Measurements from ENCODE around the gene PRR7.

The PRR7 gene

GRCh38 chr5:177501874-177502678 is 55.5 kb downstream of the PRR7 start:
- no peak for DNase-seq (ENCODE audit: low read depth)
- TF ChIP-seq CTCF (IDR thresholded peaks at IDR 0.05; ENCODE audit: low read length, missing control alignments), result no peak
- H3K4me3 ChIP-seq (replicated peaks; ENCODE audit: low read depth, low read length), result no peak overlapping the region

- DNase-seq (ENCODE audit: low read depth), result no peak
- no peak overlapping the region for H3K4me3 ChIP-seq (replicated peaks; ENCODE audit: low read depth, low read length)
- no peak for TF ChIP-seq CTCF (IDR thresholded peaks at IDR 0.05; ENCODE audit: low read length, missing control alignments)
Measured at GRCh38 chr5:177502886-177503285, 56.3 kb downstream of the PRR7 start.

- DNase-seq (ENCODE audit: low read depth), result no peak
- TF ChIP-seq CTCF (IDR thresholded peaks at IDR 0.05; ENCODE audit: low read length, missing control alignments), result no peak
- no peak overlapping the region for H3K4me3 ChIP-seq (replicated peaks; ENCODE audit: low read depth, low read length)
Measured at GRCh38 chr5:177503351-177504085, 56.9 kb downstream of the PRR7 start.

GRCh38 chr5:177504086-177505056 is 57.8 kb downstream of the PRR7 start:
- no peak for TF ChIP-seq CTCF (IDR thresholded peaks at IDR 0.05; ENCODE audit: low read length, missing control alignments)
- H3K4me3 ChIP-seq (replicated peaks; ENCODE audit: low read depth, low read length), result no peak overlapping the region
- DNase-seq (ENCODE audit: low read depth), result no peak

- no peak for TF ChIP-seq CTCF (IDR thresholded peaks at IDR 0.05; ENCODE audit: low read length, missing control alignments)
- no peak overlapping the region for H3K4me3 ChIP-seq (replicated peaks; ENCODE audit: low read depth, low read length)
Measured at GRCh38 chr5:177505075-177505474, 58.5 kb downstream of the PRR7 start.

More at GRCh38 chr5:177505075-177505474, 58.5 kb downstream of the PRR7 start:
- DNase-seq (ENCODE audit: low read depth), result no peak

All from fibroblast of pulmonary artery (primary cell).